NCI-H1694 (cell line): ENCODE measurements around the gene BCAR3.

Experiments
- DNase-seq: peaks from one replicate; lab custom pipeline; 2025; lab: John Stamatoyannopoulos, UW

BCAR3 gene

DNA sequence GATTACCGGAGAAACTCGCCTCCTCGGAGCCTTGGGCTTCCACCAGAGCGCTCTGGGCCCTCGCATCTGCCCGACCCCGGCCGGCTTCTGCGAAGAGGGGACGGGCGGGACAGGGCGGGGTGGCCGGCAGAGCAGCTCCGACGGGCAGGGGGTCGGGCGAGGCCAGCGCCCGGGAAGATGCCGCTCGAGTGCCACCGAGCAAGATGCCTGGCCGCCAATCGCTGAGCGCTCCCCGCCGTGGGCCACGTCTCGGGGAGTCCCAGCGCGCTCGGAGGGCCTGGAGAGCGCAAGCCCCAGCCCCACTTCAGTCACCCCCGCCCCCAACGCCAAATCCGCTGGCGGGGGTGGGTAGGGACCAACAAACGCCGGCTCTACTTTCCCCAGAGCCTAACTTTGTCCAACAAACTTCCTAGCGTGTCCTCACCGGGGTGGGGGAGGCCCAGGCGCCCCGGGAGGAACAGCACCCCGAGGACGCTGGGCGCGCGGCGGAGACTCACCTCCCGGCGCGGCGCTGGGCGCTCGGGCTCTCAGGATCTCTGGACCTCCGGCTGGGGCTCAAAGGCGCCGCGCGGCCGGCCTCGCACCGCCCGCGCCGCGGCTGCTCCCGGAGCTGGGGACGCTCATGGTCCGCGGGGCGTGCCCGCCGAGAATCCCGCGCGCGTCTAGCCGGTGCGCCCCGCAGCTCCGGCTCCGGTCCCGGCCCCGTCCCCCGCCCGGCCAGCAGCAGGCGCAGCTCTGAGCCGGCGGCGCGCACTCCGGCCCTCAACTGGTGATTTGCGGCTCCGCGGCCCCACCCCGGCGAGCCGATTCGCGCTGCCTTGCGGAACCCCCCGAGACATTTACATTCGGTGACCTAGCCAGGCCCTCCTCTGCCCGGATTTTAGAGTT is at the start of gene BCAR3:
Gene BCAR3, minus strand, starts transcription at position 737 of the 888 bp plus-strand sequence. CDS start 6,907 bp downstream, outside the sequence.
- DNase-seq = no peak

- no peak for DNase-seq
These were observed 49.0 kb upstream of the BCAR3 start for GRCh38 chr1:93730621-93731020.

DNA sequence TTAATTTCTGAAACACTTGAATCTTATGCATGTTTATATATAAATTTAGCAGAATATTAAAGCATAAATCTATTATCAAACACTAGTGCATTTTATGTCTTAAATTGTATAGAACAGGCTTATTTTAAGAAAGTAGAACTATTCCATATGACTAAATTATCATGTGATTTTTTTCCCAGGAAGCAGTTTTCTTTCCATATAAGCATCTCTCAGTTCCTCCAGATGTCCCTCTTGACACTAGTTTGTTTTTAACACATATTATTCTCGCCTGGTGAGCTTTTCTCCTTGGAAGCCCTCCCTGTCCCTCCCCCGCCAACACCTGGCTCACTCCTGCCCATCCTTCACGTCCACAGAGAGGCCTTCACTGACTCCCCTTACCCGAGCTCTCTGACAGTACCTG is 48.3 kb upstream of the BCAR3 start:
- no peak for DNase-seq

GRCh38 chr1:93729502-93729901 is 47.9 kb upstream of the BCAR3 start:
- DNase-seq = no peak

DNA sequence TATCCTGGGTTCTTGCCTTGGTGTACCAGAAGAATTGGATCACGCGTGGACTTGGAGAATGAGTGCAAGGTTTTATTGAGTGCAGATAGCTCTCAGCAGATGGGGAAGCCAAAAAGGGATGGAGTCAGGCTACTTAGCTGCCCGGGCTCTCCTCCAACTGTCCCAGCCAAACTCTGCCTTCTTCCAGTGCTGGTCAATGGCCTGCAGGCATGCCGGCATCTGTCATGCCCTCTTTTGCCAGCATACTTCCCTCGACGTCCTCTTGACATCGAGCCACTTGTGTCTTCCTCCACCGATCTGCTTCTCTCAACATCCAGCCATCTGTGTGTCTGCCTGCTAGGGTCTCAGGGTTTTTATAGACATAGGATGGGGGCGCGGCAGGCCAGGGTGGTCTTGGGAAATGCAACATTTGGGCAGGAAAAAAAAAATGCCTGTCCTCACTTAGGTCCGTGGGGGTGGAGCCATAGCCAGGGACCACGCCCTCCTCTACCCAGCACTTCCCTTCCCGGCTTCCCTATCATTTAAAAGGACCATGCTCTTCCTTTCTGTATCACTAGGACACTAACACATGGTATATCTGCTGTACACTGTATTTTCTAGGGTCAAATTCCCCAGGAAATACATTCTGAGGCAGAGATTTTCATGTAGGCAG is 47.0 kb upstream of the BCAR3 start:
- no peak for DNase-seq

GRCh38 chr1:93723733-93724270 is 42.2 kb upstream of the BCAR3 start:
- DNase-seq = no peak

DNA sequence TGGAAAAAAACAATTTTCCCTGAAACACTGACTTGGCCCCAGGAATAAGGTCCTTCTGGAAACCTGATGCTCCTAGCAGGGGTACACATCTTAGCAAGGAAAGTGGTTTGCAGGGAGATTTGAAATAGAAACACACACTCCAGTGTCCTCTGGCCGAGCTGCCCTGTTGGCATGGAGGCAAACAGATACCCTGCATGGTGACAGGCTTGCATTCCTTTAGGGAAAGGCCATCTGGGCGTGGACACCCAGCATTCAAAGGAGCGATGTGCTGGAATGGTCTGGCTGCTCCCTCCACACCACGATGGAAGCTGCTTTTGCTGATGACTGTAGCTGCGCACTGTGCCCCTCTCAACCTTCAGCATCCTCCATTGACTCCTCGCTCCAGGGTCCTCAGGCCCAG is 41.5 kb upstream of the BCAR3 start:
- no peak for DNase-seq

GRCh38 chr1:93722081-93723031 is 40.7 kb upstream of the BCAR3 start:
- DNase-seq = no peak

DNA sequence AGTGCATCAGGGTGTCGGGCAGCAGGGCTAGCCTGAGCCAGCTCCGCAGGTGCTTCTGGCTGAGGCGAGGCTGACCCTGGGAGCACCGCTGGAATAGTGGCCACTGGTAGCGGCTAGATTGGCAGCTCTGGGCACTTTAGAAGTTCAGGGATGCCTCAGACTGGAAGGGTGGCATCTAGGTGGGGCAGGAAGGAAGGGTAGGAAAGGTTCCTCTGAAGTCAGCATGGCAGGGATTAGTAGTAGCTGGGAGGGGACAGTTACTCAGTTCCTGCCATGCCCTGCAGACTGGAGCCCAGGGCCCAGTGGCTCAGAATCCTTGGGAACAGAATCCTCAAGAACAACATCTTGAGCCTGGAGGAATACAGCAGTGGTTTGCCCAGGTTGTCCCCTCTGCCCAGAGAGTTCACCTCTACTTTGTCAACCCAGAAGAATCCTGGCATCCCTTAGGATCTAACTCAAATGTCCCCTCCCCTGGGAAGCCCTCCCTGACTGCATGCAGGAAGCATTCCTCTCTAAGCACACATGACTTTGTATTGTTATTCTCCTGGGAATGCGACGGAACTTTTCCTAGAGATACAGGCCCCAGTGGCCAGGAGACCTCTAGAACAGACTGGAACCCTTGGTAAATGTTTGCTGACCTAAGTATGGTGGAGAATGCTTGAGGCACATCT is 39.5 kb upstream of the BCAR3 start:
- DNase-seq = no peak

DNA sequence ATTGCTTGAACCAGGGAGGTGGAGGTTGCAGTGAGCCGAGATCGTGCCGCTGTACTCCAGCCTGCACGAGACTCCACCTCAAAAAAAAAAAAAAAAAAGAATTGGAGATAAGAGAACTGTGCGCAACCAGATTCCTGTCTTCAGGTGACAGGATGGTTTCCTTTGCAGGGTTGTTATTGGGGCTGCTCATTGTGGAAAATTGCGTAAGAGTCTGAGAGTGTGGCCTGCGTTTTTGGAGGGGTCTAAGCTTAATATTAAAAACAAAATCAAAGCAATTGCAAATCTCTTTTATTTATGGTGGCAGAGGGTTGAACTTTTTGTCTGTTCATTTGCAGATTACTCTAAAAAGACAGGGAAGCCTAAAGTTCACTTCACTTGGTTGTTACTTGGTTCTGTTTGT is 36.0 kb upstream of the BCAR3 start:
- no peak for DNase-seq

- DNase-seq = no peak
These were observed 35.3 kb upstream of the BCAR3 start for GRCh38 chr1:93716941-93717368.

- DNase-seq = no peak
These were observed 34.5 kb upstream of the BCAR3 start for GRCh38 chr1:93716163-93716562.

- peak; percentile 63 for DNase-seq
These were observed 34.0 kb upstream of the BCAR3 start for GRCh38 chr1:93715529-93716126.

DNA sequence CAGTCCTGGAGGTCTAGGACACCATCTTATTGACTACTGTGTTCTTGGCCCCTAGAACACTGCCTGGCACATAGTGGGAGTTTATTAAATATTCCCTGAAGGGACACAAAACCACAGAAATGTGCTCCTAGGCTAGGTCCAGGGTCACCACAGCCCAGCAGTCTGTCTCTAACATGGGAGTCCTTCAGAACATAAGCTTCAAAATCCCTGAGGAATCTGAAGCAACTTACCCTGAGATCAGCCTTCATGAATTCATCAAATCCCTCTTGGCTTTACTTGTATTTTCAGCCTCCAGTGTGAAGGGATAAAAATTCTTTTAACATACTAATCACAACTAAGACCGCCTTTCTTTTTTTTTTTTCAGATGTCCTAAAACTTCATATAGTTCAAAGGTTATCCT is 32.7 kb upstream of the BCAR3 start:
- DNase-seq = no peak

DNA sequence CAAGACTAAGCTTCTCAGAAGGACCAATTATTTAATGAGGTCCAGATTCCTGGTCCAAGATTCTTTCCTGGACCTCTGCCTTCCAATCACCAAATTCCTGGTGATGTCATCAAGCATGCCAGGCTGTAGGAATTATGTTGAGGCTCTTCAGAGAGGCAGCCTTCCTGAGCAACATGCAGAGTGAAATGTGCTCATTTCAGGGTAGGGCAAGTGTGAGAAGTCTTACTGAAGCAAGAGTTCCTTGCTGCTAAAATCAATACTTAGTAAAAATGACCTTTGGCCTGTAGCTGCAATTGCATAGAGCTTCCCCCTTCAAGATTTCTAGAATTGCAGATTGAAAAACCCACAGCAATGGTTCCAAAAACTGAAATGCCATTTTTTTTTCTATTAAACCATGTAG is 31.7 kb upstream of the BCAR3 start:
- no peak for DNase-seq

DNA sequence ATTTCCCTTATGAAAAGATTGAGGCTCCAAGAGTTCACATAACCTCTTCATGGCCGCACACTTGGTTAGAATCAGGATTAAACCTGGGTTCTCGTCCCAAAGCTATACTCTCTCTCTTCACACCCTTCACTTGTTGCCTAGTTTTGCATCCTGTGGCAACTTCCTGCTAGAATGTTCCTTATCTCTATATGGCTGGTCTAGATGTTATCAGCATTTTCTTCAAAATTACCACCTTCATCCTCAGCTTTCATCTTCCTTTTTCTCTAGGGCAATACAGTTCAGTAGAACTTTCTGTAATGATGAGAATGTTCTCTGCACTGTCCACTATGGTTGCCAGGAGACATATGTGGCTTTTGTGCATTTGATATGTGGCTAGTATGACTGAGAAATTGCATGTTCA is 31.1 kb upstream of the BCAR3 start:
- no peak for DNase-seq

- DNase-seq = no peak
These were observed 29.1 kb upstream of the BCAR3 start for GRCh38 chr1:93710499-93711453.

DNA sequence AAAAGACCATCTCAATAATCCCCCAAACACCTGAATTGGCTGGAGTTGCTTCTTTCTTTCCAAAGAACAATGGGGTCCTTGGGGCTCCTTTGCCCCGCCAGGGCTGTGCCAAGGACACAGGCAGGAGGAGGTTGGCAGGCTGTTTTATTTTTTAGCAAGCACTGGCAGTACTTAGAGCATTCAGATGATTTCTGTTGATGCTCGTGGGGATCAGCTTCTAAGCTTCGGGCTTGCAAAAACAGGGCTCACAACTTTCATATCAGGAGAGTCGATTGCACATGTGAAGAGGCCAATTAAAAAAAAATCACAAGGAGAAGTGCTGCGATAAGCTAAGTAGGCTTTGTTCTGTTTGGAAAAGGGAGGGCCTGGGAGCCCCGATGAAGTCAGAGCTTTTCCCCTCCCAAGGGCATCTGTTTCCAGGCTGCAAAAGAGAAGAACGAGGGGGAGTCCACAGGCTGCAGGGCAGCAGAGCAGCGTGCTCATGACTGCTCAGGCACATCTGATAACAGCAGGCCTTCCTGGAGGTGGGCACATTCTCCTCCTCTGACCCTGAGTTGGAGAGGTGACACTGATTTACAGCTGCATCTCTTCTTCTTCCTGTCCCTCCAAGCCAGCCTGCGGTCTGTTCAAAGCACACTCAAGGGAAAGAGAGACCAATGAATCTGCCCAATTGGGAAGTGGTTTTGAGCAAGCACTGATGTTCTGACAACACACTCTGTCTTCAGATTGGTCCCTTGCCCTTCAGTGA is 27.3 kb upstream of the BCAR3 start:
- DNase-seq = no peak

DNA sequence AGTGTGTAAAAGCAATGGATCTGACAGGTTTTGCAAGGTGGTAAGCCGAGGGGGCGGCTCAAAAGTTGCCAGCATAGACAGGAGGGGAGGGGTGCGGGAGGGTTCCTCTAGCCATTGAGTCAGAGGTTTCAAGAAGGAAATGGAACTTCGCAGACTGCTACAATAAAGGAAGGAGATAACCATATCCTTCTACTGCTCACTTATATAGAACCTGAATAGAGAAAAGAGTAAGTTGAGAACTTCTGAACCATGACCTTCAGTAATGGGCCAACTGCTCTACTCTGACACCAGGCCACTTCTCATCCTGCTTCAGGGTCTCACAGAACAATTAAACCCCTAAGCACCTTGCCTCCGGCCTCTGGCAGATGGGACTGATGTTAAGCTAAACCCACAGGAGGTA is 26.3 kb upstream of the BCAR3 start:
- DNase-seq = no peak
